ENCODE results near the gene CD44.

GRCh38 chr11:35243774-35244173 lies 104.8 kb downstream of the CD44 start:
- TF ChIP-seq CTCF (IDR thresholded peaks at IDR 0.05 in 8 of 11, conservative IDR thresholded peaks at IDR 0.05 in 3 of 11) (no peak), POLR2AphosphoS5 (IDR thresholded peaks at IDR 0.05) (no peak), POLR2A (IDR thresholded peaks at IDR 0.05) (no peak)
